GM19099 (cell line): Measurements from ENCODE around the gene EHF.

Experiments used
- POLR2A ChIP-seq: IDR thresholded peaks from 3 replicates; pipeline ENCODE4 v1.6.1; 2011; ENCODE audit warnings: low read depth; ENCODE audit not compliant: insufficient read length; ENCODE audit errors: extremely low read depth

The EHF gene

DNA sequence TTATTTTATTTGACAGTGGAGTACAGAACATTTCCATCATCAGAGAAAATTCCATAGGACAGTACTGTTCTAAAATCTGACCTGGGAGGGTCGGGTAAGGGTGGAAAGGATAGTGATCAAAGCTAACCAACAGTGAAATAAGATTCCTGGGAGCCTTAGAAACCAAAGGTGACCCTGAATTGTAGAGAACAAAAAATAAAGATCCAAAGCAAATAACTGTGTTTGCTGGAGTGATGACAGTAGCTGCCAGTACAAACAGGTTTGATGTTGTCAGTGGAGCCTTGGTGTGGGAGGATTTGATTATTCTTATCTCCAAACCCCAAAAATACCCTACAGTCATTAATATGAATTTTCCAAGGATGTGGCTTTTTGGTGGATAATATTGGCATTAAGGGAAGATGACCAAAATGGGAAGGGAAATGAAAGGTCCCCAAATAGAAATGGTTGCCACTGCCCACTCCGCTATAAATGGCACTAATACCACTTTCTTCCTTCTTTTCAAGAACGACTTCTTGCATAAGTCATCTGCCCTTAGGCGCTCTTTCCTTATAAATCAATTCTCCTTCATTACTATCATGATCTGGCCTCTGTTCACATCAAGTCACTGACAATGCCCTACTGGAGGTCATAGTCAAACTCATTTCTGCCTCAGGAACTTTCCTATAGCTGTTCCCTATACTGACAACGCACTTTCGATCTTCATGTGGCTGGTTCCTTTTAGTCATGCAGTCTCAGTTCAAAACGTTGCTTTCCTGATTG is 44.4 kb downstream of the EHF start:
- TF ChIP-seq POLR2A: no peak

DNA sequence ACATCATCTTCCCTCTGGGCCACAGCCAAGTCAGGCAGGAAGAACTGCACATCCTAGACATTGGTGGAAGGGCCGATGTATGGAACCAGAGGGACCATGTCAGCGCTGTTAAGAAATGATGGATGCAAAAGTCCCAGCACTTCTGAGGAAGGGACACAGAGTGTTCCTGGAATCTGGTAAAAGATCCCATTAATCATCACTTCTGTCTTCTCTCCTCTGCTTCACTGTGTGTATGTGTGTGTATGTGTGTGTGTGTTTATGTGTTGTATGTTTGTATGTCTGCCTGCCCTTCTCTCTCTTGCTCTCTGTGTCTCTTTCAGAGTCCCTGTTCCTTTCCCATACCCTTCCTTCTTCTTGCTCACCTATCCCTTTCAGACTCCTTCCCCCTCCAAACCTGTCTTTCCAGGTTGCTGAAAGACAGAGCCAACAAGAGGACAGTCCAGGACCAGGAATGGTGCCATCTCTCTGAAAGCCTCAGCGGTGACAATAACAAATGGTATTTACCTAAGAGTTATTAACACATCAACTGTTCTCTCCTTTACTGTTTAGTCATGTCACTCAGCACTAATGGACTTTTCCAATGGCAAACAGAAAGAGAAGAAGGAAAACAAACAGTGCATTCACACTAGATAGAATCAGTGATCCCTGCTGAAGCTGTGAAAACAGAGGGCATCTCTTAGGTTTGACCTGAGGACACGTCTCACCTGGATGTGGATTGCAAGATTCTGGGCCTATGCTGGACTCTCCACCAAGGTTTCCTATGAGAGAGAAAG is 47.1 kb downstream of the EHF start:
- TF ChIP-seq POLR2A: no peak

DNA sequence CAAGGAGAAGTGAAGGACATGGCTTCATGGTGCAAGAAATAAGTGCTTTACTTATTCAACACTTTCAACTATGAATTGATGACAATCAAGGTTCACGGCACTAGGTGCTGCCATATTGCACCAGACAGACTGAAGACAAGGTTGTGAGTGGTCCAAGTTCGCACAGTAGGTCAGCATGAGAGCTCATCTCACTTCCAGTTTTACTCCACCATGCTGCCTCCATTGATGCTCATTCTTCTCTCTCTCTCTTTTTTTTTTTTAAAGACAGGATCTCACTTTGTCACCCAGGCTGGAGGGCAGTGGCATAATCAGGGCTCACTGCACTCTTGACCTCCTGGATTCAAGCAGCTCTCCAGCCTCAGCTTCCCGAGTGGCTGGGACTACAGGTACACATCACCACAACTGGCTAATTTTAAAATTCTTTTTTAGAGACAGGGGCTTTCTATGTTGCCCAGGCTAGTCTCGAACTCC is 47.7 kb downstream of the EHF start:
- TF ChIP-seq POLR2A: no peak

DNA sequence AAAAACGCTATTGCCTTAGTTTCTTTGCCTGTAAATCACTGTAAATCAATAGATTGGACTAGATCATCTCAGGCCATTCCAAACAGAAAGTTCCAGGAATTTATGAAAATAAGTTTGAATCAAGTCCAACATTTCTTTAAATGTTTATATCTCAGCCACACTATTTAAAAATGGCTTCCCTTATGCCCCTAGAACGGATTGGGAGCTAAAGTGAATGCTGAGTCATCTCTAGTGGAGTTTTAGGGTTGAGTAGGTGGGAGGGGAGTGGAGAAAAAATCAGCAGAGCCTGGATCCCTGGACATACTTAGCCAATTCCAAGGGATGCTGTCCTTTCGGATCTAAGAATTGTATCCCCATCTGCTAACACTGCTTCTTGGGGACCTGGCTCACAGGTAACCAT is 48.6 kb downstream of the EHF start:
- no peak for TF ChIP-seq POLR2A

DNA sequence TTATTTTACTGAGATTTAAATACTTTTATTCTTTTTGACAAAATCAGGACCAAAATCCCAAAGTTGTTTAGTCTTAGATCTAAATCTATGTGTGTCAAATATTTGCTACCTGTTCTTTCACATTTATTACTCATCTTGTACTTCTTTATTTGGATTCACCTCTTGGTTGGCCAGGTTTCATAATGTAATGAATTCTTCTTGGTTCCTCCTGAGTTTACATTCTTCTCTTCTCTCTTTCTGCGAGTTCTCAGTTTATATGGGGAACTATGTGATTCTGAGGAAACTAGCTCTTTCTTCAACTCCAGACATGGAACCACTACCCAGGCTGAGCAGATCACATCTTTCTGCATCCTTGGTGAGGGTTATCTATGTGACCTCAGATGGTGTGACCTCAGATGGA is 50.2 kb downstream of the EHF start:
- no peak for TF ChIP-seq POLR2A

DNA sequence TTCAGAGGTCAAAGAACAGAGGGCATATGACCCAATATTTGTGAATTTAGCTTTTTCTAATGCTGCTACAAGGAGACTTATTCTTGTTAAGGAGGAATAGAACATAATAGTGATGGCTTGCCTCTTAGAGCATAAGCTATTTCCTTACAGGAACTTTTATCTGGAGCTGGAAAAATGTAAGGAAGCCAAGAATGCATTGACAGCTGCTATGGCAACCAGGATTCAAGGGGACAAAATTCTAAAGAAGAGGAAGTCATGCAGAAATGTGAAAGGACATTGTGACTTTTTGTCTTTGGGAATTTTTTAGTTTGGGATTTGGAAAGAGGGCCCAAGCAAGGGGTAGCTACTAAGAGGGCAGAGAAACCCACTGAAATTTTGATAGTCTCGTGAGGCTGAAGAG is 51.1 kb downstream of the EHF start:
- TF ChIP-seq POLR2A: no peak

DNA sequence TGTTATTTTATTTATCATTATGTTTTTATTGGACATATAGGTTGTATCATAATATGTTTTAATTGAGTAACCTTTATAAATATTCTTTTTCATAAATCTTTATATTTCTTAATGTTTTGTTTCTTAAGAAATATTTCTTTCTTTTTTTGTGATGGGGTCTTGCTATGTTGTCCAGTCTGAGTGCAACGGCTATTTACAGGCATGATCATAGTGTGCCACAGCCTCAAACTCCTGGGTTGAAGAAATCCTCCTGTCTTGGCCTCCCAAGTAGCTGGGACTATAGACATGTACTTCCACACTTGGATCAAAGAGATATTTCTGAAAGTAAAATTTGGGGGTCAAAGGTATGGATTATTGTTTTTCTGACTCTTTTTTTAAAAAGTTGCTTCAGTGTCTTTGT is 53.1 kb downstream of the EHF start:
- no peak for TF ChIP-seq POLR2A

DNA sequence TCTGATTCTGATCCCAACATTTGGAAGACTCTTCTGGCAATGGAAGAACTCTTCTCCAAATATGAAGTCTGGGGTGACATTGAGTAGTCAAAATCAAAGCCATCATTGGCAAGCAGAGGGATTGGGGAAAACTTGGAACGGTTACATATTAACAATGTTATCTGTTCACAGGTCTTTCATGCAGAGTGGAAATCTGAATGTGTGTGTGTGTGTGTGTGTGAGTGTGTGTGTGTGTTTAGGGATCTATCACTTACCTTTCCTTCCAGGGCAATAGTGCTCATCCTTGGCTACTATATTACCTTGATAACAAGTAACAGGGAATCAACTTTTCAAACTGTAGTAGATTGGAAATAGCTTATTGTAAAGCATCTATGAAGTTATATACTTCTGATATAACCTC is 55.3 kb downstream of the EHF start:
- TF ChIP-seq POLR2A: no peak

DNA sequence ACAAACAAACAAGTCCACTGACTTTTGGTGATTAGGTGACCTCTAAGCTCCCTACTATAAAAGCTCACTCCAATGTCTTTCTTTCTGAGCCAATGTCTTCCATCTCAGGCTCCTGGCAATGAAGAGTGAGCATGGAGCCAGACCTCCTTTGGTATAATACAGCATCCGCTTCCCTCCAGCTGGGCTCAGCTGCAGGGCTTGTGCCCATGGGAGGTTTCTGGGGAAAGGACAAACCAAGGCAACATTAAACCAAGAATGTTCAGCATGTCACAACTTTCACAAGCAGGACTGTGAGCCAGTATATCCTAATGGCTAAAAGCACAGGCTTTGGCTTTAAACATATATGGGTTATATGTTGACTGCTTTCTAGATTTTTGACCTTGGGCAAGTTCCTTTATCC is 58.8 kb downstream of the EHF start:
- no peak for TF ChIP-seq POLR2A

DNA sequence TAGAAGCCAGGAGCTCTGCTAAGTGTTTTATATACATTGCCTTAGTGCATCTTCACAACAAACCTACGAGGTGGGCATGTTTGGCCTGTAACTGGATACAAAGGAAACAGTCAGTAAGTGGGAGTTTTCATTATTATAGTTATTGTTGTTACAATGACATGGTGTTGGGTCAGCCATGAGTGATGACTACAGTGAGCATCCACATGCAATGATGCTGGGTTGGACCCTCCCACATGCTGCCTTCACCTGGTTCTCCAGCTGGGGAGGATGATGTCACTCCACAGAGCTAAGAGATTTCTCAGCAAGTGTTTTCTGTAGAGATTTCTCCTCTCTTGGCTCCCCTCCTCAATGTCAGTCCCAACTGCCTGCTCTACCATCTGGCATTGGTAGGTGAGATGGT is 59.3 kb downstream of the EHF start:
- no peak for TF ChIP-seq POLR2A

DNA sequence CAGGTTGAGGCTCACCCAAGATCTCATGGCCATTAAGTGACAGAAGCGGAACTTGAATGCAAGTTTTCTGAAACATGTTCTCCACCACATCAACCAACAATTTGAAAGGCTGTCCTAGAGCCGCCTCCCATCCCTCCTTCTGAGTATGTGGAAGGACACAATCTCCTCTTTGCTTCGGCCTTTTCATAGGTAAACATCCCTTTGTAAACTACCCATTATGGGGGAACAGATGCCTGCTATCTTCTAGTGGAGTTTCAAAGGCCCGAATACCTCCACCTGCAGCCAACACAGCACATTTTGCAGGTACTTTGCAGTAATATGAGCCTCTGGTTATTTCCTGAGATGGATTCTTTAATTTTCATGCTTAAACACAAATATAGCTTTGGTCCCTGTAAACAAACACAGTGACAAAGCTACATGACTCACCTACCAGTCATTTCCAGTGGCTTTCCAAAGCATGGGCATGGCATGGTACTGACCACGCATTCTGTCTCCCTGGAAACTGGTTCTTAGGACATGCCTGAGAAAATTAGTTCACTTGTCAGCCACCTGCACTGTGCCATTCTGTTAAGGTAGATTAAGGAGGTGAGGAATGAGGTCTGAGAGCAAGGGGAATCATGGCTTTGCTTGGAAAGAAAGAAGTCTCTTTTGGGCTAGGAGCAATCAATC is 60.2 kb downstream of the EHF start:
- TF ChIP-seq POLR2A: no peak

DNA sequence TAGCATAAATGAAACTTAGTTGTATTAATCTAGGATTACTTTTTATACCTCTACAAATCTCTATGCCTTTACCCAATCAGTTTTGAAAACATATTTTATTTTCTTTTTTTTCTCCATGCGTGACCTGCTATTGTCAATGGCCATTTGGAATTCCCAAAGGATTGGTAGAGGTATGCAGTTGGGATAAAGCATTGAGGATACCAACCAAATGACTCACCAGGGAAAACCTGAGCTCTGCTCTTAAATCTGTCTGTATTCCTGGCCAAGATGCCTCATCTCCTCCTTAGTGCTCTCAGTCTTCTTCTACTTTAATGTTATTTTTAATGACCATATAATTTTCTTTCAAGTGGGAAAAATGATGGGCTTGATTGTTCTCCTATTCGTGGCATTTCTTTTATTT is 61.9 kb downstream of the EHF start:
- TF ChIP-seq POLR2A: no peak

DNA sequence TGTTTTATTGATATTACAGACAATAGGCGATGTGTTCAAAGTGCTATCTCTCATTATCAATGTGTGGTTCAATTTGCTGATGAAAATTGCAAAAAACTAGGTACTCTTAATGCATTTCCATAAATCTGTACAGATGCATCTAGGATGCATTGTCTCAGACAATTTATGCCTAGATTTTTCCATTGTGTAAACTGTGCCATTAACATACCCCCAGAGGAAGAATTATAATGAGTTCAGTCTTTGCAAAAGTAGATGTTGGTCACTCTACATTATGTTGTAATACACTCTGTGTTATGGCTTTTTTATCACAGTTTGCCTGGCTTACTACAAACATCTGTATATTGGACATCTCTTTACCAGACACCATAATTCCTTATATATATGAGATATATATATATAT is 62.5 kb downstream of the EHF start:
- no peak for TF ChIP-seq POLR2A

DNA sequence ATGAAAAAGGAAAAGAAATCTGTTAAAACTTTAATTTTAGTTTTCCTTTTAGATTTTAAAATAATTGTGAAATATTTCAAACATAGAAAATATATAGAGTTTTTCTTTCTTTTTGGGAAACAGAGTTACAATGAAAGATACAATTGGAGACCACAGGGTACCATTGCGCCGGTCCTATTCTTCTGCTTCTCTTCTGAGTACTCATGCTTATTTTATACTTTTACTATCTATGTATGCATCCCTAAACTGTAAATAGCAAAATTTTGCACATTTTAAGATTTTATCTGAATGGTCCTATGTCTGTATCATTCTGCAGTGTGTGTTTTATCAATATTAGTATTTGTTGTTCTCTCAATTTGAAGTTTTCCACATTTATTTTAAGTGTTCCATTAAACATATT is 65.0 kb downstream of the EHF start:
- TF ChIP-seq POLR2A: no peak

DNA sequence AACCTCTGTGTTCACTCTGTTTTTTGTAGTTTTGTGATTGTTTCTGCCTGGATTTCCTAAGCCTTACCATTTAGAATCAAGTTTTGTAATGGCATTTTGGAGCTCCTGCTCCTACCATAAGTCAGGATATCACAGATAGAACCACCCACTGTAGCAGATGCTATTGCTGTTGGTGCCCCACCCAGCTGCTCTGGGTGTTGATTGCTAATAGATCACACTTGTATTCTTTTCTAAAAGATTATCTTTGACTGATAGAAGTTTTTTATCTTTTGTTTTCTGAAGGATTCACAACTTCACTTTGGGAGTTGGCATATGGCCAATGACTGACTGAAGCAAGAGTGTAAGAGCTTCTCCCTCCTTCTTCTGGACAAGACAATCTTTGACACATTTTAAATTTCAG is 76.0 kb downstream of the EHF start:
- TF ChIP-seq POLR2A: no peak
